H1 (cell line): ENCODE results near the gene NOS2.
"Not testable (repeated sequence)": the region's sequence is repeated elsewhere in the genome, so short reads cannot be mapped to it uniquely, and the experiment has no call there.

Experiments
- ASH2L ChIP-seq: fragments of 200-600, 300-600 bp; sonication (generic); IDR thresholded peaks from one replicate; pipeline ENCODE4 v1.7.1; 2017; ENCODE audit warnings: low read length
- PHF8 ChIP-seq: fragments of 200-600 bp; sonication (generic); conservative IDR thresholded peaks from 2 replicates; pipeline ENCODE4 v1.7.1; 2012; ENCODE audit warnings: low read depth, mild to moderate bottlenecking, inconsistent platforms, low read length, moderate library complexity
- RFX5 ChIP-seq: IDR thresholded peaks from 2 replicates; pipeline ENCODE4 v1.6.1; 2011; ENCODE audit warnings: low read depth, low read length, improper control_type of control experiment, borderline replicate concordance
- TEAD4 ChIP-seq: IDR thresholded peaks from 2 replicates; pipeline ENCODE4 v1.6.1; 2012; ENCODE audit warnings: low read depth, low read length, inconsistent platforms, mixed read lengths
- USF2 ChIP-seq: IDR thresholded peaks from 2 replicates; pipeline ENCODE4 v1.6.1; 2011; ENCODE audit warnings: low read length, improper control_type of control experiment
- YY1 ChIP-seq: IDR thresholded peaks from 2 replicates; pipeline ENCODE4 v1.6.1; 2011; ENCODE audit warnings: low read depth, mild to moderate bottlenecking, low read length
- ZNF274 ChIP-seq: IDR thresholded peaks from 2 replicates; pipeline ENCODE4 v1.7.0; 2012; ENCODE audit warnings: low read length, borderline replicate concordance; ENCODE audit errors: extremely low read depth
- TF ChIP-seq, protein P1 (sequence below), 3 experiments: IDR thresholded peaks; 1 replicate in 2 of 3; 2 replicates in 1 of 3; pipeline versions ENCODE4 v1.5.1 to v1.6.1; 2011; ENCODE audit warnings: low read length in 3 of 3, mild to moderate bottlenecking in 3 of 3, inconsistent platforms in 2 of 3, low read depth in 1 of 3, moderate library complexity in 1 of 3; ENCODE audit not compliant: insufficient read depth in 1 of 3; ENCODE audit errors: control extremely low read depth in 1 of 3

- TF ChIP-seq ZNF274, RFX5, ASH2L, PHF8, YY1, USF2: not testable (repeated sequence)
- TF ChIP-seq, protein P1, sequence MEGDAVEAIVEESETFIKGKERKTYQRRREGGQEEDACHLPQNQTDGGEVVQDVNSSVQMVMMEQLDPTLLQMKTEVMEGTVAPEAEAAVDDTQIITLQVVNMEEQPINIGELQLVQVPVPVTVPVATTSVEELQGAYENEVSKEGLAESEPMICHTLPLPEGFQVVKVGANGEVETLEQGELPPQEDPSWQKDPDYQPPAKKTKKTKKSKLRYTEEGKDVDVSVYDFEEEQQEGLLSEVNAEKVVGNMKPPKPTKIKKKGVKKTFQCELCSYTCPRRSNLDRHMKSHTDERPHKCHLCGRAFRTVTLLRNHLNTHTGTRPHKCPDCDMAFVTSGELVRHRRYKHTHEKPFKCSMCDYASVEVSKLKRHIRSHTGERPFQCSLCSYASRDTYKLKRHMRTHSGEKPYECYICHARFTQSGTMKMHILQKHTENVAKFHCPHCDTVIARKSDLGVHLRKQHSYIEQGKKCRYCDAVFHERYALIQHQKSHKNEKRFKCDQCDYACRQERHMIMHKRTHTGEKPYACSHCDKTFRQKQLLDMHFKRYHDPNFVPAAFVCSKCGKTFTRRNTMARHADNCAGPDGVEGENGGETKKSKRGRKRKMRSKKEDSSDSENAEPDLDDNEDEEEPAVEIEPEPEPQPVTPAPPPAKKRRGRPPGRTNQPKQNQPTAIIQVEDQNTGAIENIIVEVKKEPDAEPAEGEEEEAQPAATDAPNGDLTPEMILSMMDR (IDR thresholded peaks at IDR 0.05; ENCODE audit: control extremely low read depth in 1 of 3, insufficient read depth in 1 of 3, low read depth in 1 of 3, low read length in 3 of 3): not testable (repeated sequence)
- 0 out of 2 replicates have a peak, but pooled peaks have one; percentile 12 for TF ChIP-seq TEAD4
Measured at GRCh38 chr17:27822108-27822507, 21.8 kb upstream of the NOS2 start.
